GM06990 (cell line): ENCODE measurements around the gene PTPN13.

ENCODE experiments used
- DNase-seq: peaks from one replicate; pipeline ENCODE4 v3.0.0-alpha.2; 2011; ENCODE audit not compliant: insufficient read length; ENCODE audit errors: extremely low read depth
- H3K27me3 ChIP-seq: replicated peaks from 2 replicates; pipeline ENCODE4 v1.6.0; 2011; ENCODE audit warnings: low read length; ENCODE audit not compliant: control insufficient read depth, insufficient read depth
- H3K36me3 ChIP-seq: 2 replicates; pipeline ENCODE4 v1.5.1; 2011; ENCODE audit warnings: low read length; ENCODE audit not compliant: control insufficient read depth, insufficient read depth
- H3K4me3 ChIP-seq: replicated peaks from 2 replicates; pipeline ENCODE4 v1.5.1; 2011; ENCODE audit warnings: low read depth, mild to moderate bottlenecking, control low read depth, low read length
- CTCF ChIP-seq: IDR thresholded peaks from 2 replicates; pipeline ENCODE4 v1.5.1; 2011; ENCODE audit warnings: low read length, control low read depth, mild to moderate bottlenecking, inconsistent platforms; ENCODE audit not compliant: insufficient read depth, poor library complexity, severe bottlenecking

PTPN13 gene

GRCh38 chr4:86582410-86582809 is 11.7 kb upstream of the PTPN13 start:
- no peaks in the 10 kb centered on the region for H3K36me3 ChIP-seq
- no peak overlapping the region for H3K4me3 ChIP-seq
- no peak for TF ChIP-seq CTCF
- no peaks in the 10 kb centered on the region for H3K27me3 ChIP-seq
- no peak for DNase-seq

GRCh38 chr4:86586160-86586572 is 7.9 kb upstream of the PTPN13 start:
- Histone ChIP-seq H3K4me3 (no peak overlapping the region), H3K36me3 (no peaks in the 10 kb centered on the region), H3K27me3 (no peaks in the 10 kb centered on the region)
- no peak for DNase-seq
- TF ChIP-seq CTCF: no peak

DNA sequence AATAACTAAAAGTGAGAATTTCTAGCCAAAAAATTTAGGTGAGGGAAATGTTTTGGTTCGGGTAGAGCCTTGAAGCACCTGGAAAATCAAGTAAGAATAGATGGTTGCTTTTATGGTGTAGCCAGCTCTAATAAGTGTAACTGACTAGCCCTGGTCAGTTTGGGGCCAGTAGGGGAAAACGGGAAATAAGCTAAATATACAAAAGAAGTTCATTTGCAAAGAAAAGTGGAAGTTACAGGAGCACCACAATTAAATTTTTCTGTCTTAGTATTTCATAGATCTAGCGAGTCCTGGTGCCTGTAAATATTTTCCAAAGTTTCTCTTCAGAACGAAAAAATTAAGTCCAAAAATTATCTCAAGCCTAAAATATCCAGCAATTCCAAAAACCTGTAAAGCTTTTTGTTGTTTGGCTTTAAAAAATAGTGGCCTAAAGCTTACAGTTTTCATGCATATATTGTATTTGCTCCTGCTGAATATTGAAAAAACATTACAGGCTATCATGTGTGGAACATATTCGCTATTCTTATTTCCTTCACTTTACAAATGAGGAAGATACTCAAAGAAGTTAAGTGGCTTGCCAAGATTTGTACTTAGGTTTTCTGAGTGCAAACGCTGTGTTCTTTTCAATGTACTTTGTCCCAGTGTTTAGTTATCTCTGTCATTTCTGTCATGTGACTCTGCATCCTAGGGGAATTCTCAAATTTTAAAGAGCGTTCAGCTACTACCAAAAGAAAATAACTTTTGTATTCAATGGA is 7.3 kb upstream of the PTPN13 start:
- no peaks in the 10 kb centered on the region for H3K36me3 ChIP-seq
- DNase-seq: no peak
- TF ChIP-seq CTCF: no peak
- no peak overlapping the region for H3K4me3 ChIP-seq
- no peaks in the 10 kb centered on the region for H3K27me3 ChIP-seq

DNA sequence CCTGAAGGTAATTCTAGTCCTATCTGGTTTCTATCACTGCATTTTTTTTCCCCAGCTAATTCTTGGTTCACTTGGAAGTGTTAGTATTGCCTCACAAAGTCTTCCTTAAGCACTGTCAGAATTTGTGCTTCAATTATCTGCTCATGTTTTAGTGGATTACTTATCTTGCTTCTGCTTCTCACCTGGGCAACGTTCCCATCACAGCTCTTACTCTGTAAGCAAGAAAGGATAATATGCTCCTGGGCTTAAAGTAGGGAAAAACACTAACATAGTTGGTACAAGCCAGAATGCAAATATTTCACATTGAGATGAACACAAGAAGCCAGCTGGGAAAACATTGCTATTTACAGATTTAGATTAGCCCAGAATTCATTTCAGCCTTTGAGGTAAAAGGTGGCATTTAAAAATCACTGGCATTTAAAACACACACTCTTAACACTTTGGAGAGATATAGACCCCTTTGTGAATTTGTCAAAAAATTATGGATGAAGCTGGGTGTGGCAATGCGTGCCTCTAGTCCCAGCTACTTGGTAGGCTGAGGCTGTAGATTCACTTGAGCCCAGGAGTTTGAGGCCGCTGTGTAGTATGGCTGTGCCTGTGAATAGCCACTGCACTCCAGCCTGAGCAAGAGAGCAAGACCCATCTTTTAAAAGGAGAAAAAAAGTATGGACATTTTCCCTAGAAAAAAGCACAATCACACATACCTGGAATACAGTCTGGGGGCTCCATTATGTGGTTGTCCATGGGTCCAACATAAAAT is 6.6 kb upstream of the PTPN13 start:
- no peak for TF ChIP-seq CTCF
- H3K27me3 ChIP-seq: no peaks in the 10 kb centered on the region
- no peak overlapping the region for H3K4me3 ChIP-seq
- no peak for DNase-seq
- no peaks in the 10 kb centered on the region for H3K36me3 ChIP-seq

GRCh38 chr4:86592553-86593249 is 1.4 kb upstream of the PTPN13 start:
- DNase-seq: no peak
- no peak for TF ChIP-seq CTCF
- no peak overlapping the region for H3K4me3 ChIP-seq
- no peaks in the 10 kb centered on the region; the same call in none of the 2 replicates for H3K27me3 ChIP-seq
- no peaks in the 10 kb centered on the region for H3K36me3 ChIP-seq
